KBM-7 (cell line): ENCODE measurements around the gene RBP5.
A peak's percentile ranks its signal among the peaks of the same experiment; 100 is the strongest.

ENCODE experiments used
- DNase-seq: peaks from one replicate; pipeline ENCODE4 v3.0.0-alpha.2; 2015
- in situ Hi-C: fragments of 300-500 bp; cut with MboI; formaldehyde crosslinking; loops from 2 replicates; pipeline ENCODE4 v1.14.3; 2020; ENCODE audit warnings: low sequenced_read_pairs, low pct_unique_long_range_greater_than_20kb, mixed read lengths

Gene RBP5

GRCh38 chr12:7128681-7129286 lies at the start of gene RBP5:
Gene RBP5, minus strand, starts transcription at chr12:7128889. Its CDS starts 114 bp downstream, at chr12:7128775.
- in situ Hi-C loops: no loop called here
- no peak for DNase-seq

GRCh38 chr12:7178481-7178880 lies 49.8 kb upstream of the RBP5 start:
- no peak for DNase-seq
- in situ Hi-C loops: no loop called here

- DNase-seq: no peak
- in situ Hi-C loops: no loop called here
These were observed 47.9 kb upstream of the RBP5 start for GRCh38 chr12:7176595-7176994.

GRCh38 chr12:7175493-7175892 lies 46.8 kb upstream of the RBP5 start:
- in situ Hi-C loops: no loop called here
- DNase-seq: no peak

GRCh38 chr12:7171854-7172253 lies 43.2 kb upstream of the RBP5 start:
- no peak for DNase-seq
- in situ Hi-C loops: no loop called here

GRCh38 chr12:7169951-7170350 lies 41.3 kb upstream of the RBP5 start:
- in situ Hi-C loops: no loop called here
- no peak for DNase-seq

- peak; percentile 41 for DNase-seq
- in situ Hi-C loops: no loop called here
These were observed 34.0 kb upstream of the RBP5 start for GRCh38 chr12:7162691-7163114.

- DNase-seq: no peak
- in situ Hi-C loops: no loop called here
These were observed 33.1 kb upstream of the RBP5 start for GRCh38 chr12:7161811-7162210.

GRCh38 chr12:7161327-7161726 lies 32.6 kb upstream of the RBP5 start:
- in situ Hi-C loops: no loop called here
- no peak for DNase-seq

- in situ Hi-C loops: no loop called here
- no peak for DNase-seq
These were observed 31.5 kb upstream of the RBP5 start for GRCh38 chr12:7160183-7160582.

- in situ Hi-C loops: no loop called here
- no peak for DNase-seq
These were observed 30.3 kb upstream of the RBP5 start for GRCh38 chr12:7158781-7159609.

GRCh38 chr12:7157391-7157790 lies 28.7 kb upstream of the RBP5 start:
- no peak for DNase-seq
- in situ Hi-C loops: no loop called here

- DNase-seq: no peak
- in situ Hi-C loops: no loop called here
These were observed 27.8 kb upstream of the RBP5 start for GRCh38 chr12:7156259-7157197.

GRCh38 chr12:7155471-7156034 lies 26.9 kb upstream of the RBP5 start:
- DNase-seq: no peak
- in situ Hi-C loops: no loop called here

- in situ Hi-C loops: no loop called here
- no peak for DNase-seq
These were observed 26.3 kb upstream of the RBP5 start for GRCh38 chr12:7154901-7155470.

- in situ Hi-C loops: no loop called here
- DNase-seq: no peak
These were observed 25.4 kb upstream of the RBP5 start for GRCh38 chr12:7154042-7154441.

- in situ Hi-C loops: no loop called here
- DNase-seq: no peak
These were observed 24.1 kb upstream of the RBP5 start for GRCh38 chr12:7152818-7153217.

GRCh38 chr12:7151532-7151931 lies 22.8 kb upstream of the RBP5 start:
- in situ Hi-C loops: no loop called here
- no peak for DNase-seq

GRCh38 chr12:7150841-7151240 lies 22.2 kb upstream of the RBP5 start:
- in situ Hi-C loops: no loop called here
- no peak for DNase-seq
